Measurements from ENCODE around the gene GBX1. TPM values are rescaled to one million over a fixed set of nuclear protein-coding genes. Genes with fewer than 3 reads are reported as not detected.

Gene GBX1
- total RNA-seq, 2 experiments from 2014 or later, result not detected

DNA sequence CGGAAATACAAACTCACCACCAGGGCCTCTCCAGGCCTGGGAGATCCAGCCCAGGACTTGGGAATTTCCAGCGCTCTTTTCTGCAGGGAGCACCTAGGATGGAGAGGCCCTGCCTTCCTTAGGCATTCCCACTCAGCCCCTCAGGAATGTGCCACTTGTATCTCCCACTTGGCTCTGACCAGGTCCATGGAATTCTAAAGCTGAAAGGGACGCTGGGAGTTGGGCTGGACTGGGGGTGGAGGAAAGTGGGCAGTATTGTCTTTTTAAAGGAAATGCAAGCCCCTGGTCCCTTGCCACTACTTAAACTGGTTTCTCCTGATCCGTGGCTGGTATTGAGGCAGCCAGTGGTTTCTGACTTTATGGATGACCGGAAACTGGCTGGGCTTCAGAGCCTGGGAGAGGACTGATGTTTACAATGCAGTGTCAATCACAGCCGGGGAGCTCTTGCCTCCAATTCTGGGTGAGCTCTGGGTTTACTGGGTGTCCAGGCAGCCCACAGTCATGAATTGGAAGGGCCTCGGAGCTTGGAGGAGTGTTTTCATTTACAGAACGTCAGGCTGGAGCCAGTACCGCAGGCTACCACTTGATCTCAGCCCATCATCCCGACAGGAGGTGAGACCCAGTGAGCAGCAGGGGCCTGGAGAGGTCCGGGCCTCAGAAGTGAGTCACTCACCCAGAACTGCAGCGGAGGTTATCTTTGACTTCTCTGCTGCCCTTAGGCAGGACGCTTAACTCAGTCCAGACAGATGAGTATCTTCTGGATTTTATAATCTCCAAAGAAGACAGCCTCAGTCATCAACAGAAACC, 53.9 kb downstream of the GBX1 start:
- Histone ChIP-seq H3K79me2 (ENCODE audit: insufficient read depth, low read depth, low read length) (no peaks in the 10 kb centered on the region), H3K9me2 (ENCODE audit: insufficient read depth, low read length) (no peaks in the 10 kb centered on the region), H3K4me2 (ENCODE audit: low read length) (no peak overlapping the region), H3K4me1 (ENCODE audit: insufficient read depth, low read length, poor library complexity, severe bottlenecking) (no peaks in the 10 kb centered on the region), H3K36me3 (ENCODE audit: insufficient read depth, low read length) (no peaks in the 10 kb centered on the region), H3K4me3 (ENCODE audit: low read depth, low read length, poor library complexity, severe bottlenecking) (no peak overlapping the region), H4K20me1 (ENCODE audit: insufficient read depth, low read length) (no peaks in the 10 kb centered on the region), H2AFZ (ENCODE audit: low read length) (no peak overlapping the region), H3K27ac (ENCODE audit: low read depth, low read length, poor library complexity, severe bottlenecking) (no peak overlapping the region), H3K9me3 (ENCODE audit: low read length) (no peaks in the 10 kb centered on the region)
- intact Hi-C loops (cut with micrococcal nuclease; ENCODE audit: unreplicated experiment), result loop anchor here (5.0 to 10.0 kb wide), 2 partner anchors 96 to 219 kb away; no protein-coding TSS in a partner anchor
- DNase-seq (ENCODE audit: low spot score), result no peak
- TF ChIP-seq EZH2phosphoT487 (IDR thresholded peaks at IDR 0.05; ENCODE audit: borderline replicate concordance, low read depth, low read length), result no peak
- TF ChIP-seq, protein P1, sequence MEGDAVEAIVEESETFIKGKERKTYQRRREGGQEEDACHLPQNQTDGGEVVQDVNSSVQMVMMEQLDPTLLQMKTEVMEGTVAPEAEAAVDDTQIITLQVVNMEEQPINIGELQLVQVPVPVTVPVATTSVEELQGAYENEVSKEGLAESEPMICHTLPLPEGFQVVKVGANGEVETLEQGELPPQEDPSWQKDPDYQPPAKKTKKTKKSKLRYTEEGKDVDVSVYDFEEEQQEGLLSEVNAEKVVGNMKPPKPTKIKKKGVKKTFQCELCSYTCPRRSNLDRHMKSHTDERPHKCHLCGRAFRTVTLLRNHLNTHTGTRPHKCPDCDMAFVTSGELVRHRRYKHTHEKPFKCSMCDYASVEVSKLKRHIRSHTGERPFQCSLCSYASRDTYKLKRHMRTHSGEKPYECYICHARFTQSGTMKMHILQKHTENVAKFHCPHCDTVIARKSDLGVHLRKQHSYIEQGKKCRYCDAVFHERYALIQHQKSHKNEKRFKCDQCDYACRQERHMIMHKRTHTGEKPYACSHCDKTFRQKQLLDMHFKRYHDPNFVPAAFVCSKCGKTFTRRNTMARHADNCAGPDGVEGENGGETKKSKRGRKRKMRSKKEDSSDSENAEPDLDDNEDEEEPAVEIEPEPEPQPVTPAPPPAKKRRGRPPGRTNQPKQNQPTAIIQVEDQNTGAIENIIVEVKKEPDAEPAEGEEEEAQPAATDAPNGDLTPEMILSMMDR (conservative IDR thresholded peaks at IDR 0.05; ENCODE audit: low read length), result no peak
- CTCF ChIA-PET (ENCODE audit: unreplicated experiment), result no interaction called here
- POLR2A ChIA-PET, result no interaction called here
- BruUV-seq (replicated peaks), result no TSS peak

GRCh38 chr7:151110941-151111645, 56.4 kb downstream of the GBX1 start:
- DNase-seq (ENCODE audit: low spot score), result peak; percentile 74
- CTCF ChIA-PET (ENCODE audit: unreplicated experiment), result interaction anchor here (0.6 to 0.8 kb wide), 7 partner anchors 16 to 765 kb away, joined by 3 to 13 read pairs (median 3); no protein-coding TSS in a partner anchor
- no peaks in the 10 kb centered on the region for H3K79me2 ChIP-seq (ENCODE audit: insufficient read depth, low read depth, low read length)
- H3K4me2 ChIP-seq (ENCODE audit: low read length), result no peak overlapping the region
- H3K27ac ChIP-seq (ENCODE audit: low read depth, low read length, poor library complexity, severe bottlenecking), result no peak overlapping the region
- no peaks in the 10 kb centered on the region for H3K9me3 ChIP-seq (ENCODE audit: low read length)
- POLR2A ChIA-PET, result interaction anchor here (0.7 kb wide), 1 partner anchor 121 kb away, joined by 3 read pairs; no protein-coding TSS in a partner anchor
- H4K20me1 ChIP-seq (ENCODE audit: insufficient read depth, low read length), result no peaks in the 10 kb centered on the region
- H3K36me3 ChIP-seq (ENCODE audit: insufficient read depth, low read length), result no peaks in the 10 kb centered on the region
- no TSS peak for BruUV-seq (replicated peaks)
- no peaks in the 10 kb centered on the region for H3K4me1 ChIP-seq (ENCODE audit: insufficient read depth, low read length, poor library complexity, severe bottlenecking)
- H3K9me2 ChIP-seq (ENCODE audit: insufficient read depth, low read length), result no peaks in the 10 kb centered on the region
- TF ChIP-seq, protein P1 (conservative IDR thresholded peaks at IDR 0.05; ENCODE audit: low read length), result peak; percentile 86
- TF ChIP-seq EZH2phosphoT487 (IDR thresholded peaks at IDR 0.05; ENCODE audit: borderline replicate concordance, low read depth, low read length), result no peak
- no peak overlapping the region for H3K4me3 ChIP-seq (ENCODE audit: low read depth, low read length, poor library complexity, severe bottlenecking)
- H2AFZ ChIP-seq (ENCODE audit: low read length), result no peak overlapping the region
- intact Hi-C loops (cut with micrococcal nuclease; ENCODE audit: unreplicated experiment), result loop anchor here (1.0 to 10.0 kb wide), 6 partner anchors 24 to 332 kb away; partner anchors contain the start of genes AGAP3 and SLC4A2

Measured in OCI-LY7 (cell line).